HG03045 (cell line): ENCODE data around the gene SLCO2A1.

Experiments used
- ATAC-seq: cut with Tn5 transposase; IDR thresholded peaks from one replicate; pipeline ENCODE4 v1.9.1; 2021; ENCODE audit warnings: mild to moderate bottlenecking, moderate library complexity; ENCODE audit not compliant: unreplicated experiment

Gene SLCO2A1

DNA sequence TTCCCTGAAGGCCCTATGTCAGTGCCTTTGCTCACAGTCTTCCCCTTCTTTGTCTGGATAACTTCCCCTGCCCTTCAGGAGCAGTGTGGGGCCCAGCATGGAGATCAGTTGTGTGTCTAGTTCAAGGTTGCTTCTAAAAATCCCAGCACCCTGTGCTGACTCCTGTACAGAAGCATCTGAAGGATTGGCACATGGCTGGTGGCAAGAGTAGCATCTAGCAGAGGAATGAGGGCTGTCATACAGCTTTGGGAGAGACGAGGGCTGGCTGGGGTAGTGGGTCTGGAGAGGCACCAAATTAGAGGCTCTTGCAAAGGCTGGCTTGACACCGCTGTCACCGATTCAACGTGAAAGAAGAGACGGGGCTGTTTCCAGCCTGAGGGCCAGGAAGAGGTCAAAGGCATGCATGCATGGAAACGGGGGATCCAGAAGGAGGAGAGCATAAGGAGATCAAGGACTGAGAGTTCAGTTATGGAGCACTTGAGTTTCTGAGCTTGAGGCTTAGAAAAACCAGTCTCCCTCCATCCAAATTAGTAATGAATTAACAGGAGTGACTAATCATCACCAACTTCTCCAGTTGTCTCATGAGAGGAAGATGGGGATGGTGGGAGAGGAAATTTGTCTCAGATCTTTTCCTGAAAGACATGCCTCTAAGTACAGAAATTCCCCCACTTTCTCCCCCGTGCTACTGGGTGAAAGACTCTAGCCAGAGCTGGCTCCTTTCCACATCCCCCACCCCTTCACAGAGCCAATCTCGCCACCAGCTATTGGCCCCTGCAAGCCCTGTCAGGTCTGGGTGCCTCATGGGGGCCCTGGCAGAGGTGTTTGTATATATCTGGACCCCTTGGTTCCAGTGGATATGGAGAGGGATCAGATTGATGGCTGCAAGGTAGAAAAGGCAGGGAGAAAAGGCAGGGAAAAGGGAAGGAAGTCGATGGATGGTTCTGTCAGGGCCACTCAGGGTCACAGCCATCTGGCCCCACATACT lies 45.9 kb downstream of the SLCO2A1 start:
- no peak for ATAC-seq

DNA sequence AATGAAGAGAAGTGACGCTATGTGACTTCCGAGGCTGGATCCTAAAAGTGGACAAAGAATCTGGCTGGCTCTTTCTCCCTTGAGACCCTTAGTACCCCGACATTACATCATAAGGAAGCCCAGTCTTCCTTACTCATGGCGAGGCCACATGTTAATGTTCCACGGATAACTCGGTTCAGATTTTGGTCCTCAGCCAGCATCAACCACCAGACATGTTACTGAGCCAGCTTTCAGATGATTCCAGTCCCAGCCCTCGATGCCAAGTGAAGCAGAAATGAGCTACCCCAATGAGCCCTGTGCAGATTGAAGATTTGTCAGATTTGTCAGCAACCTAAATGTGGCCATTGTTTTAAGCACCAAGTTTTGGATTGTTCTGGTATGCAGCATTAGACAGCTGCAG lies 46.6 kb downstream of the SLCO2A1 start:
- ATAC-seq: no peak

DNA sequence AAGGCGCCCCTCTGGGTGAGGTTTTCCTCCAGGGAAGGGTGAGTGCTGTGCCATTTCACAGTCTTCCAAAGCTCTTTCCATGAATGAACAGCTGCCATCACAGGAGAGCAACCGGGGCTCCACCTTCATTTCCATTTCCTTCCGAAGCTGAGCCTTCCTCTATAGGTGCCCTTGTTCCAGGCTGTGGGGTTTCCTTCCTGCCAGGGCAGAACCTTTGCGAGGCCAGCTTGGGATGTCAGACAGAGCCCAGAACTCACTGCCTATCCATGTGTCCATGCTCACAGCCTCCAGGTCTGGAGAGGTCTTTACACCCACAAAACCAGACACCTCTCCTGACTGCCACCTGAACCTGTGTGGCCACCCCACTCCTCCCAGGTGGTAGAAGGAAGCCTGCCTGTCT lies 49.2 kb downstream of the SLCO2A1 start:
- ATAC-seq: no peak

DNA sequence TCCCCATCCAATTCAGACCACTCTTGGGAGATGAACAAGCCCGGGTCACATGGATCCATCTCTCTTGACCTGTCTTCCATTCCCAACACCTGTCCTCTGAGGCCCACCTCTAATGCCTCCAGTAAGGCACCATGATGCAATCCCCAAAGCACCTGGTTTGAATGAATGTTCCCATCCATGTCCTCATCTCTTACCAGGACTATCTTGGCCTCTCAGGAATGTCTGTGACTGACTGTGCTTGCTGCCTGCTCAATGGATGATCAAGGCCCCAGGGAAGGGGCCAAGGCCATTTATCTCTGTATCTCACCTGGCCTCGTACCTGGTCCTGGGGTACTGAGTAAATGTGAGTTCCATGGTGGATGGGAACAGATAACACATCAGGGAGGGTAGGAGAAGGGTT lies 49.7 kb downstream of the SLCO2A1 start:
- ATAC-seq: no peak

DNA sequence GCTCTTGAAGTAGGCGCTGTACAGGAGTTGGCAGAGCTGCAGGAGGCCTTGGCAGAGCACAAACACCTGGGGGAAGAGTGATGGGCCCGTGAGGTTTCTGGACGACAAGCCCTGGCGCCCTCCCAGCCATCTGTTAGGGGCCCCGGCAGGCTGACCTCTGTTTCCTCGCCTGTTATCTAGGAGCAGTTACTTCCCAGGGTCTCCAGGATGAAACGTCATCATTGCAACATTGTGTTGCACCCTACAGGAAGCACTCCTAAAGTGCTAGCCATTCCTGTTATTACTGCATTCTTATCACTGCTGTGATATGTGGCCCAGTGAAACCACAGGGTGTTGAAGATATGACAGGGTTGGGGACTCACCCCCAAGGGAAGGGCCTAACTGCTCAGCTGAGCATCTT lies 50.2 kb downstream of the SLCO2A1 start:
- ATAC-seq: no peak

DNA sequence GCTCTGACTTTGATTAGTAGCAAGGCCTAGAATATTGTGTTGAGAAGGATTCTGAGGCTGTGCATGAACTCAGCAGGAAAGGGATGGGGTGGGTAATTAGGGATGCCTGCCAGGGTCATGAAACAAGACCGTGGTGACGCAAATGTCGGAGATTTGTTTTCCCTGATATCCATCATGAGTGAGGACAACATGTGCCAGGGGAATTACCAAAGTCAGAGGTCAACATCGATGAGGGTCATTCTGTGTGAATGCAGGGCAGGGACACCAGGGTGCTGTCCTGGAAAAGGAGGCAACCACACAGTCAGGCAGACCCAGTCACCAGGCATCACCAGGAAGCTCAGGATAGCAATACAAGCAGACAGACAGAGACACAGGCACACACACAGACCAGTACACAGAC lies 52.2 kb downstream of the SLCO2A1 start:
- no peak for ATAC-seq

DNA sequence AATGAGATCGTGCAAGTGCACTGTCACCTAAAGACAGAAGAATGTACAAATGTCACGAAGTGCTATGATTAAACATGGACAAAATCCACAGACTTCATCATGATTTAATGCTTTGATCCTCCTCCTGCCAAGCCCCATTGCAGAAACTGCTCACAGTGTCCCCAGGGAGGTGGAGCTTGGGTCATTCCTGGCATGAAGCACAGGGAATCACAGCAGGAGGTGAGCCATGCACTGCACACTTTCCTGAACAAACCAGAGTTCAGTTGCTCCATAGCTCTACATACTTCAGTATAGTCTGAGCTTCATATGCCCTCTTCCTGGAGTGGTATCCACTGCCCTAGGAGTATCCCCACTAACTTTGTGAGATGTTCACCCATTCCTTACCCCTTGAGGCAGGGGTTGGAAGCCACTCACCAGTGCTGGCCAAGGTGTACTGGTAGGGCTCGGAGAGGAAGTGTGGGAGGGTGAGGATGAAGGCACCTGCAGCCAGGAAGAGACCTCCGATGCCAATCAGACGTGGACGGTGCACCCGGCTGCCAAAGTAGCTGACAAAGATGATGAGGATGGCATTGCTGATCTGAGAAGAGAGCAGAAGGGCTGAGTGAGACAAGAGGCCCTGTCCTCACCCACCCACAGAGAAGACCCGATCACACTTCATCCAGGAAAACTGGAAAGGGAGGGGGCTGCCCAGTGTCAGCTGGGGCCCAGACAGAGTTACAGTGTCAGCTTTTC lies 56.3 kb downstream of the SLCO2A1 start:
- ATAC-seq: no peak

DNA sequence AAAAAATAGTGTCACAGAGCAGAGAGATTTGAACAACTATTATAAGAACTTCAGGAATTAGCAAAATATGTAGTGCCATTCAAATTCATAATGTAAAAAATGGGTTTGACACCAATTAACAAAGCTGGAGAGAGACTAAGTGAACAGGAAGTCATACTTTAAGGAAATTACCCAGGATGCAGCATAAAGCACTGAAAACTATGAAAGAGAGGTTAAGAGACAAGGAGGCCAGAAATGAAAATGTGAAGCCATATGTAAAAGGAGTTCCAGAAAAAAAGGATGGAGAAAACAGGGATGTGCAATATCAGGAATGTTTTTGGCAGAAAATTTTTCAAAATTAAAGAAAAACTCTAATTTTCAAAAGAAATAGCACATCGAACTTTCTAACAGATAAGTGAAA lies 57.6 kb downstream of the SLCO2A1 start:
- ATAC-seq: no peak

DNA sequence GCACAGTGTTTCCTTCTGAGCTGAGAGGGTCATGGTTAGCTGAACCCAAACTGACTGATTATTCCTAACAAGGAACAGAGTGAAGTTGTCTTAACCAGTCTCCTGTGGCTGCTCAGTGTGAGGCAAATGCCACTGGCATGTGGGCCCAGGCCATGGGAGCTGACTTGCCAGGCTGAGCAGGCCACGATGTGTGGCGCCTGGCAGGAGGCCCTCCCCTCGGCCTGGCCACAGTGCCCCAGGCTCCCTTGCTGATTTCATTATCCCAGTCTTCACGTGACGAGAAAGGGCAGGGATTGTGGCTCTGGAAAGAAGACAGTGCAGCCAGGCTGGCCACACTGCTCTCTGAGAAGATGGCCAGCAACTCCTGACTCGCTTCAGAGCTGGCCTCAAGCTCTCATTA lies 58.8 kb downstream of the SLCO2A1 start:
- ATAC-seq: no peak

DNA sequence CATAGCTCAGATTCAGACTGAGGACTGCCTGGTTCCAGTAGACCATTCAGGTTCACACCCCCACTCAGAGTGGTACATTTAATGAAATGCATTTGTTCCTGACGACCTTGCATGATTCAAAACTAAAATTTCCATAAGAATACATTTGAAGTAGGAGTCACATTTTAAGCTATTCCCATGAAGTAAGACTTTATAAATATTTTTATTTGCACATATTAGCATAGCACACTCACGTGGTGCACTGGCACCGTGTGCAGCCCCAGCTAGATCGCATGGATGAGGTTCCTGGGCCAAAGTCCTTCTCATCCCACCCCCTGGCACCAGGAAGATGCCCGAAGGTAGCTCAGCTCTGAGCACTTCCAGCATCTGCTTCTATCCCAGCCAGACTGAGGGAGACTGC lies 59.4 kb downstream of the SLCO2A1 start:
- no peak for ATAC-seq

DNA sequence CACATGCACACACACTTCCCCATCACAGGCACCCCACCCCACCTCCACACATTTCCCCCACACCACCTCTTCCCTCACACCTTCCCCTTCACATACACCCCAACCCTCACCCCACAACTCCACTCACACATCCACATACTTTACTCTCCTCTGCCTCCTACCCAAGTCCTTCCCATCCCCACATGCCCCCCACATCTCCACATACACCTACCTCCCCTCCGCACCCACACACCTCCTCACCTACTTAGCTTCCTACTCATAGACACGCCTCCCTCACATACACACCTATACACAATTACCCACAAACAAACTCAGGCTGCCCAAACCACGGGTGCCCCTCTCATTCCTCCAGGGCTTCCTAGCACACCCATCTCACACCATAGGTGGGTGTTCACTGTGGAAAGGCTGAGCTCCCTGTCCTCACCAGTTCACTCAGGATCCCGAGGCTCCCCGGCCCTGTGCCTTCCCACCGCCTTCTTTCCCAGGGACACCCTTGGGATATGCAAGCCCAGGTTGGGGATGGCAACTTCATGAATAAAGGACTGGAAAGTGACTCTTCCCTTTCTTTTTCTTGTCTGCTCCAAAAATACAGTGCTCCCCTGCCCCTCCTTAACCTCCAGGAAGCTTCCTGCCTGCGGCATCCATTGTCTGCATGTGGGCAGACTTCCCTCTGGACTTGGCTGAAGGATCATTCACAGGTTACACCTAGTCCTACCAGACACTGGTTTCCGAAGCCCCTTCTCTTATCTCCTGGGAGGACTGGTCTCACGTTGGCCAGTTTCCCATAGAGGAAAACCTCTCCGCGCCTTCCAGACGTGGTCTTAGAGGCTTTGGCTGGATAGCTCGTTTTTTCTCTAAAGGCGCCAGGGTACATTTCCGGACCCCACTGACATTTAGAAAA lies 61.5 kb downstream of the SLCO2A1 start:
- ATAC-seq: no peak

DNA sequence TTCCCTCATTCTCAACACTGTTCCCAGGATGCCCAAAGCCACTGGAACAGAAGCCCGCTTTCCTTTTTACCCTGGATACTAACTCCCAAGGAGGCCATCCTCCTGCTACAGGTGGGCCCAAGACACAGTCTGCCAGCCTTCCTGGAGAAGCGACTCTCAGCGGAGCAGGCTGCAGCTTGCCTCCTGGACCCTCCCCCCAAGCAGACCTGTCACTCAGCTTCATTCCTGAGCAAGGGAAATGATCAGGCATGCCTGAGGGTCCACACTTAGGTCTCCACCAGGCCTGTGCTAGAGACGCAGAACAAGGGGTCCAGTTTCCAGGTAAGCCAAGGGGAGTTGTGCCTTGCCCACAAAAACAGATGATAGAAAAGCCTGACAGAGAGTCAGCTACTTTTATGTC lies 62.8 kb downstream of the SLCO2A1 start:
- no peak for ATAC-seq

DNA sequence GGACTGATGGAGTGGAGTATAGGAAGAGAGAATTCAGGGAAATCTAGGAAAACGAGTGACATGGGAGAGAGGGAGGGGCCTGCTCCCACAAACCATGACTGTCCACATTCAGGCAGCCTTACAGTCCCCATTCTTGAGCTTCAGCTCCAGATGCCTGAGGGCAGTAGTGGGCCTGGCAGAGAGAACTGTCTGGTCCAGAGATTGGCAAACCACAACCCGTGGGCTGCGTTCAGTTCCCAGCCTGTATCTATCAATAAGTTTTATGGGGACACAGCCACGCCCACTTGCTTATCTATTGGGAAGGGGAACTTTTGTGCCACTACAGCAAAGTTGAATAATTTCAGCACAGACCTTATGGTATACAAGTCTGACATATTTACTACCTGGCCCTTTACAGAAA lies 63.8 kb downstream of the SLCO2A1 start:
- no peak for ATAC-seq

DNA sequence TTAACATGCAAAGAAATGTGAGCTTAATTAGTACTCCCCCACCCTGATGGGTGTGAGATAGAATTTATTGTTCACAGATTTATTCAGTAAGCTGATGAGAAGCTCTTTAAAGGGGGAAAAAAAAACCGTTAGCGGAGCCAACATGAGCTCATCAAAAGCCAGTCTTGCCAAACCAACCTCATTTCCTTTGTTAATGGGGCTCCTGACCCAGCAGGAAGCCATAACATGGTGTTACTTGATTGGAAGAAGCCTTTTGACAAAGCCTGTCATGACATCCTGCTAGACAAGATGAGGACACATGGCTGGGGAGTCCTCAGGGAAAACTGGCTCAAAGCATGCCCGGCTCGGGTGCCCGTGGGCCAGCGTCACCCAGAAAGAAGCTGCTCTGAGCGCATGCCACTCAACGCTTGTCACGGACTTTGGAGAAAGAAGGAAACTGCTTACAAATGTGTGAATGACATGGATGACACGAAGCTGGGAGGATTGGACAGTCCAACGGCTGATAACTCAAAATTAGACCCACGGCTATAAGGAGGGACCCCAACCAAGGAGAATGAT lies 64.6 kb downstream of the SLCO2A1 start:
- no peak for ATAC-seq

DNA sequence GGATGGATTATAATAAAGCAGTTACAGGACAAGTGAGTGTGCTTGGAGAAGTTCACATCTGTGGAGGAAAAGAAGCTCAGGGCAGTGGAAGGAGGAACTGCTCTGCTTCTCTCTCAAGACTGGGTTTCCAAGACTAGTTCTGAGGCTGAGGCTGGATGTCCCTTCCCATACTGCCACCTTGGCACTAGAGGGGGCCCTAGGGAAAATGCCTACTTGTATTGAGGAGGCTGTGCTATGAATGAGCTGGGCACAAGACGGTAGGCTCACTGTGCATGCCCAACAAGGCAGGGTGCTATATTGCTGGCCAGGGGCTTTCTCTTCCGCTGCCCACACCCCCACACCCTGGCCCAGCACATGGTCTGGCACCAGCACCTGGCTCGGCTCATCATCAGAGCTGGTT lies 65.2 kb downstream of the SLCO2A1 start:
- ATAC-seq: no peak

DNA sequence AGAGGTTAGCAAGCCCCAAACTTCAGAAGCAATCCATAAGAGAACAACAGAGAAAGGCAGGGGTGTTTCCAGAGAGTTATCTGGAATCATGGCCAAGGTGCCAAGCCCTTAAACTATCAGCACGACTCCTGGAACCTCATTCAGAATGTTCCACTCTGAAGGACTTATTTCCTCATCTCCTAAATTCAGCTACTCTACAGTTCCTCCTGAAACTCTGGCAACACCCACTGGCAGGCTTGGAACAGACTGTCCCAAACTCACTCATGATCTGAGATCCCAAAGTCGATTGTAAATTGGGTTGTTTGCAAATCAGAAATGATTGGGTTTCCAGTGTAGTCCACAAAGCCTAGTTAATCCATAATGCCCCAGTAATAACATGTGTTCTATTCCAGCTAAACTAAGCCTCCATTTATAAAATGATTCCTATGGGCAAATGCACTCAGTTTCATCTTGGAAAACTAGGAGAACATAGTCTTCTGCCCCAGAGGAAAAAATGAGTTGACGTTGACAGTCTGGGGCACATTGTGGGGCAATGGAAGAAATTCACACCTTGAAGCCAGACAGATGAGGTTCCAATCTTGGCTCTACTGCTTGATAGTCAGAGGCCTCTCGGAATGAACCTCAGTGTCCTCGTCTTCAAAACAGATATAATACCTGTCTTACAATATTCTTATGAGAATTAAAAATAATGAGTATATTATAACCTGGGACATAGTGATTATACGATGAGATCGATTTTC lies 65.9 kb downstream of the SLCO2A1 start:
- no peak for ATAC-seq

DNA sequence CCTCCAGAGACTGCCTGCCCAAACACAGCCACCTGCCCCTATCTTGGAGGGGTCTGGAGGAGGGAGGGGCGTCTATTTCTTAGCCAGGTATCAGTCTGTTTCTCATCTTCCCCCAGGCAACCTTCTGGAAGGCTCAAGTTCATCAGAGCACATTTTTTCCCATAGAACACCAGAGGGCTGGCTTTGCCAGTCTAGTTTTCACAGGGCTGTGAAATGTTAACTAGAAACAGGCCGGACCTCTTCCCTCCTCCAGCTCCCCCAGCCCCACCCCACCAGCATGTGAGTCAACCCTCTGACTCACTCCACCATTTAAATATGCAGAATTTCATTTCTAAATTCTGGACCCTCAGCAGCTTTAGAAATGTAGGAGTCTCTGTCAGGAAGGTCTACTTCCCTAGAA lies 66.9 kb downstream of the SLCO2A1 start:
- no peak for ATAC-seq

DNA sequence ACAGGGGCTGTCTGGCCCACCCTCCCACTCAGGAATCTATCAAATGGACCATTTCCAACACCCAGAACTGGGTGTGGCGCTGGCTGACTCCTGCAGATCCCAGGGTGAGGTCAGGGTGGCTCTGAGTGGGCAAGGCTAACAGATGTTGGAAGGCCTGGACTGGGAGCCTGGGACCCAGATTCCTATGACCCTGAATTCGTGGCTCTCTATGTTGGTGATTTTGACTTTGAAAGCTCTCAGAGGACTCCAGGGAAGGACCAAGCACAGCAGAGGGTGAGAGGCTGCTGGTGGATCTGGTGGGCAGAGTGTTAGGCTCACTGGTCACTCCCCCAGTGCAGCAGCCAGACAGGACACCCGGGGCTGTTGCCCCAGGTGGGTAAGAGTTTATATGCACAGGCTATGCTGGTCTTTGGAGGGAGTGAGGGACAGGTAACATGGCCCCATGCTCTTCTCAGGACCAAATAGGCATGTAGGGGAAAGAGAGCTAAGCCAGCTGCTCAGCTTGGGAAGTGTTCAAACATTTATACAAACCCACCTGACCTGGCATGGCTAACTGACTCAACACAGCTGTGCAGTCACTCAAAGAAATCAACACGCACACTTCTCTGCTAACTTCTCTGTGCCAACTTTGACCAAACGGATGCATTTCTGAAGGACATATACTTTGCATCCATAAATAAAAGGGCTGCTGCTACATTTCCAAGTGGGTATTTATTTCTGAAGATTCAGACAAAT lies 71.5 kb downstream of the SLCO2A1 start:
- no peak for ATAC-seq

DNA sequence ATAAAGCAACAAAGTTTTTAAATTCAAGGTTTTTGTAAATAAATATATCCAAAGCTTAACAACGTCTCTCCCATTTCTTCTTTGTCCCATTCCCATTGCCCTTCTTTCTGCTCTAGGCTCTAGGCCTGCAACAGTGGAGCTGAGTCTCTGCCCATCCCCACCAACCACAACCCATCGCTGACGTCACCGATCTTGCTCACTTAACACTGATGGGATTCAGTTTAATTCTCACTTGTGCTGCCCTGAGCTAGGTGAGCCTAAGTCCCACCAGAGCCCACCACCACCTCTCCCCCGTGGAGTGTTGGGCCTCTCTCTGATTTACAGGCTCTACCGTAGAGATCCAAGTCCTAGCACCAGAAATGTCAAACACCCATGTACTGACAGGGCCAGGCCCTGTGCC lies 72.7 kb downstream of the SLCO2A1 start:
- ATAC-seq: no peak
